Body of pancreas (tissue), 4 donors: Measurements from ENCODE around the gene DNM2.

ENCODE experiments used
- POLR2A ChIP-seq, 3 donors: fragments of 450-650 bp; IDR thresholded peaks; one replicate each; pipeline ENCODE4 v1.6.1; 2016; ENCODE audit warnings: antibody characterized with exemption in 3 of 3, mild to moderate bottlenecking in 2 of 3
- TF ChIP-seq, protein P1 (sequence below), 7 experiments: fragments of 450-650 bp in 4 of 7; fragments of 200-600 bp in 3 of 7; sonication (generic) in 3 of 7; IDR thresholded peaks; one replicate each; pipeline ENCODE4 v1.5.1; 2016 to 2019; ENCODE audit warnings: antibody characterized with exemption in 7 of 7

GRCh38 chr19:10768369-10768768, 50.5 kb downstream of the DNM2 start:
- TF ChIP-seq, protein P1, sequence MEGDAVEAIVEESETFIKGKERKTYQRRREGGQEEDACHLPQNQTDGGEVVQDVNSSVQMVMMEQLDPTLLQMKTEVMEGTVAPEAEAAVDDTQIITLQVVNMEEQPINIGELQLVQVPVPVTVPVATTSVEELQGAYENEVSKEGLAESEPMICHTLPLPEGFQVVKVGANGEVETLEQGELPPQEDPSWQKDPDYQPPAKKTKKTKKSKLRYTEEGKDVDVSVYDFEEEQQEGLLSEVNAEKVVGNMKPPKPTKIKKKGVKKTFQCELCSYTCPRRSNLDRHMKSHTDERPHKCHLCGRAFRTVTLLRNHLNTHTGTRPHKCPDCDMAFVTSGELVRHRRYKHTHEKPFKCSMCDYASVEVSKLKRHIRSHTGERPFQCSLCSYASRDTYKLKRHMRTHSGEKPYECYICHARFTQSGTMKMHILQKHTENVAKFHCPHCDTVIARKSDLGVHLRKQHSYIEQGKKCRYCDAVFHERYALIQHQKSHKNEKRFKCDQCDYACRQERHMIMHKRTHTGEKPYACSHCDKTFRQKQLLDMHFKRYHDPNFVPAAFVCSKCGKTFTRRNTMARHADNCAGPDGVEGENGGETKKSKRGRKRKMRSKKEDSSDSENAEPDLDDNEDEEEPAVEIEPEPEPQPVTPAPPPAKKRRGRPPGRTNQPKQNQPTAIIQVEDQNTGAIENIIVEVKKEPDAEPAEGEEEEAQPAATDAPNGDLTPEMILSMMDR (IDR thresholded peaks at IDR 0.05), result no peak
- no peak for TF ChIP-seq POLR2A (IDR thresholded peaks at IDR 0.05)
